C4-2B (cell line): ENCODE measurements around the gene PXDC1.

ENCODE experiments used
- H3K27ac ChIP-seq: fragments of 450-650 bp; 2 replicates; pipeline ENCODE4 v1.5.1; 2017
- ZFX ChIP-seq: fragments of 450-650 bp; IDR thresholded peaks from 2 replicates; pipeline ENCODE4 v1.6.1; 2017
- TF ChIP-seq, protein P1 (sequence below): fragments of 450-650 bp; conservative IDR thresholded peaks from 2 replicates; pipeline ENCODE4 v1.5.1; 2017; ENCODE audit warnings: mild to moderate bottlenecking

The PXDC1 gene

DNA sequence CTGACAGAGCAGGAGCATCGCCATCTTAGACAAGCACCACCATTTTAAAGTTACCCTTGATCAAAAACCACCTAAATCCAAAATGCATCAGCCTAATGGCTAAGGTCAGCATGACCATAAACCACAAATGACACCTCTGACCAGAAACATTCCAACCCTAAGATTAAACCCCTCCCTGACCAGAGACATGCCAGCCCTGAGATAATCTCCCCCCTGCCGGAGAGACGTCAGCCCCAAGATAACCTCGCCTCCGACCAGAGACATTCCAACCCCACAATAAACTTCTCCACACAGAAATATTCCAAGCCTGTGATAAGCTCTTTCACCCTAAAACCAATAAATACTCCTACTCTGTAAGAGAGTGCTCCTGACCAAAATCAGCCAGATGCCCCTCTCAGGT, 53.5 kb downstream of the PXDC1 start:
- no peak for TF ChIP-seq ZFX
- TF ChIP-seq, protein P1, sequence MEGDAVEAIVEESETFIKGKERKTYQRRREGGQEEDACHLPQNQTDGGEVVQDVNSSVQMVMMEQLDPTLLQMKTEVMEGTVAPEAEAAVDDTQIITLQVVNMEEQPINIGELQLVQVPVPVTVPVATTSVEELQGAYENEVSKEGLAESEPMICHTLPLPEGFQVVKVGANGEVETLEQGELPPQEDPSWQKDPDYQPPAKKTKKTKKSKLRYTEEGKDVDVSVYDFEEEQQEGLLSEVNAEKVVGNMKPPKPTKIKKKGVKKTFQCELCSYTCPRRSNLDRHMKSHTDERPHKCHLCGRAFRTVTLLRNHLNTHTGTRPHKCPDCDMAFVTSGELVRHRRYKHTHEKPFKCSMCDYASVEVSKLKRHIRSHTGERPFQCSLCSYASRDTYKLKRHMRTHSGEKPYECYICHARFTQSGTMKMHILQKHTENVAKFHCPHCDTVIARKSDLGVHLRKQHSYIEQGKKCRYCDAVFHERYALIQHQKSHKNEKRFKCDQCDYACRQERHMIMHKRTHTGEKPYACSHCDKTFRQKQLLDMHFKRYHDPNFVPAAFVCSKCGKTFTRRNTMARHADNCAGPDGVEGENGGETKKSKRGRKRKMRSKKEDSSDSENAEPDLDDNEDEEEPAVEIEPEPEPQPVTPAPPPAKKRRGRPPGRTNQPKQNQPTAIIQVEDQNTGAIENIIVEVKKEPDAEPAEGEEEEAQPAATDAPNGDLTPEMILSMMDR = no peak

DNA sequence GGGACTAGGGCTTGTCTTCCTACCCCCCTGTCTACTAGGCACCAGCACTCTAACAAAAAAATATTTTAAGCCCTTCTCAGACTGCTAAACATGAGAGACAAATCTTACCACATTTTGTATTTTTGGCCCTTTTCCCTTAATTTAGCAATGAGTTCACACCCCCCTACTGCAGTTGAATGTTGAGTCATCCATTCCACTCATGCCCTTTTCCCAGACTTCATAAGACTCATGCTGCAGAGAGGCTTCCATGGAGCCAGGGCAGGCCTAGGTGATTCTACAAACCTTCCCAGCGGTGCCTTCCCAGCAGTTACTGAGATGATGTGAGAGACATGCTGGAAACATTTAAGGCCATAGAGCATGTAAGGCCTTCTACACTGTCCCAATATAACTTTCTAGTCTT, 53.9 kb downstream of the PXDC1 start:
- H3K27ac ChIP-seq = no peak overlapping the region
- TF ChIP-seq, protein P1 = no peak
- no peak for TF ChIP-seq ZFX

More for the DNA sequence above, 53.5 kb downstream of the PXDC1 start:
- H3K27ac ChIP-seq = no peak overlapping the region

DNA sequence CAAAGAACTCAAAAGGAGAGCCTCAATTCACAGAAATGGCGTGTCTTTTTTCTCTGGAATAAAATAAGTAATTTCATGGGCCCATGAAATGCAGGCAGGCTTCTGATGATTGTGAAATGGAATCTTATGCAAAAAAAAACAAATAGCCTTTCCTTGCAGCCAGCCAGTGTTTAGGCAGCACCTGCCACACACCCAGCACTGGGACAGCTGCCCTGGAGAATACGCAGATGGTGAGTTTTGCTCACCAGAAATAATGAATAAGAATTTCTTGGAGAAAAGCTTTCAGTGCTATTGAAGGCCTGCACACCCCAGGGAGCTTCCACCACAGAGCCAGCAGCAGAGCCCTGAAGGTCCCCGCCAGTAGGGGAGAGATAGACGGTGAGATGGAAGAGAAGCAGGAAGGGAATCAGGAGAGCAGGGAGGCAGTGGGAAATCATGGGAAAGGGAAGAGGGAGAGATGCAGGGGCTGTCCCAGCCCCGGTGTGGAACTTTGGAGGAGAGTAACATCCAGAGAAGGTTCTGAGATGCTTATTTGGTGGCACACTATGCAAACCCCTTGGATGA, 54.9 kb downstream of the PXDC1 start:
- no peak for TF ChIP-seq ZFX
- TF ChIP-seq, protein P1 = no peak
- no peak overlapping the region for H3K27ac ChIP-seq

DNA sequence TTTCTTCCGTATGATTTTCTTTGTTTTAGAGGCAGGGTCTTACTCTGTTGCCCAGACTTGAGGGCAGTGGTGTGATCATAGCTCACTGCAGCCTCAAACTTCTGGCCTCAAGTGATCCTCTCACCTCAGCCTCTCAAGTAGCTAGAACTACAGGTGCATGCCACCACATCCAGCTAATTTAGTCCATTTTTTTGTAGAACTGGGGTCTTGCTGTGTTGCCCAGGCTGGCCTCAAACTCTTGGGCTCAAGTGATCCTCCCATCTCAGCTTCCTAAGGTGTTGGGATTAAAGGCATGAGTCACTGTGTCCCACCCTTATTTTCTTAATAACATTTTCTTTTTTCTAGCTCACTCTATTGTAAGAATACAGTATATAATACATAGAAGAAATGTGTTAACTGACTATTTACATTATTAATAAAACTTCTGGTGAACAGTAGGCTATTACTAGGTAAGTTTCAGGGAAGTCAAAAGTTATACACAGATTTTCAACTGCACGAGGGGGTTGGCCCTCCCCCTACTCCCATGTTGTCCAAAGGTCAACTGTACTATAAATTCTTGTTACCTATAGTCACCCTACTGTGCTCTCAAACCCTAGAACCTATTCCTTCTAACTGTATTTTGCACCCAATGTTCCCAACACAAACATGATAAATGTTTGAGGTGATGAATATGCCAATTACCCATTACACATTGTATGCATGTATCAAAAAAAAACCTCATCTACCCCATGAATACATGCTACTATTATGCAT, 56.3 kb downstream of the PXDC1 start:
- H3K27ac ChIP-seq = no peak overlapping the region
- no peak for TF ChIP-seq ZFX
- TF ChIP-seq, protein P1 = no peak

DNA sequence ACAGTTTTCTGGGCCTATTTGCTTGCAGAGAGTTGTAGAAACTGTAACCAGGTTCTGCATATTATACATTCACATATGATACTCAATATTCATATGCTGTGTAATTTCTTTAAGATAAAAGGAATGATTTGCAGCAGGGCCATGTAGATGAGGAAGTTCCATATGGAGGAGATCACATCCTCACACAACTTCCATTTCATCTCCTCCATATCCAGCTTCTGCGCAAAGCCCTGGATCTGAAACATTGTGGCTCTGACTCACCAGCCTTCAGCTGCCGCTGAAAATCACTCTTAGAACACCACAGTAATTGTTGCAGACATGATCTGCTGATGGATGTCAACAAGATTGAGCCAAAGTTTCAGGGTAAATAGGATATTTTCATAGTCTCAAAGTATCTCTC, 57.7 kb downstream of the PXDC1 start:
- H3K27ac ChIP-seq = no peak overlapping the region
- TF ChIP-seq ZFX = no peak
- TF ChIP-seq, protein P1 = no peak

DNA sequence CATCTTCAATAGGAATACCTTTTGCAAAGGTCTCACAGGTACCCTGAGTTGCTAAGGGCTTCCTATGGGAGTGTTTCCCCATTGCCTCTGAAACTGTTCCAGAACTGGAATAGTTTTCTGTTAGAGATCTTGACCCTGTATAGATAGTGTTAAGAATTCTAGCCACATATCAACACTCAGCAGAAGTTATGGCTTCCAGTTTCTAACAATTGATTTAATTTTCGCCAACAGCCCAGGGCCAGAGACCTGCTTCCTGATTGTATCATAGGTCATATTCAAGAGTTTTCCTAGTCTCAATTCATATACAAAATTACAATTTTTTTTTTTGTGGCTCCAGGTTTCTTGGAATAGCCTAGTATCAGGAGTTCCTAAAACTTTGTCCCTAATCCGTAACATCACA, 61.0 kb downstream of the PXDC1 start:
- TF ChIP-seq ZFX = no peak
- TF ChIP-seq, protein P1 = no peak
- no peak overlapping the region for H3K27ac ChIP-seq

DNA sequence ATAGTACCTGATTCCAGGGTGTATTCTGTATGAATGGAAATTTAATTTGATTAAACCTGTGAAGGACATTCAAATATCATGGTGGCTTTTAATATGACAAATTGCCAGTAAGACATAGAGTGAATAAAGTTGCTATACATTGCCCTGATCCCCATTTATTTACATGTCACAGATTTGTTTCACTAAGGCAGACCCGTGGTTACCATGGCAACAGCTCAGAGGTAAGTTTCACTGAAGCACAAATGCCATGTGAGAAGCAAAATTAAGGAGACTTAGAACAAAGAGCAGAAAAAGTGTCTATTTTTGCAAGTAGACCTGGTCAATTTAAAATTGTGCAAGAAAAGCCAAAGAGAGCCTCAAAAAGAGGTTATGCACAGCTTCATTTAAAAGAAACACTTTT, 63.7 kb downstream of the PXDC1 start:
- H3K27ac ChIP-seq = no peak overlapping the region
- no peak for TF ChIP-seq ZFX
- TF ChIP-seq, protein P1 = no peak
